ENCODE measurements around the gene UBE2G1.

GRCh38 chr17:4381690-4382671 lies 15.5 kb upstream of the UBE2G1 start:
- TF ChIP-seq CTCF (IDR thresholded peaks at IDR 0.05) = no peak
- no peak for TF ChIP-seq POLR2A (IDR thresholded peaks at IDR 0.05)

All from Peyer's patch (tissue), 4 donors.